ENCODE data around the gene FMO5.

The FMO5 gene

GRCh38 chr1:147225193-147225730, at the start of gene FMO5:
Gene FMO5 (minus strand): TSS chr1:147225339. CDS start chr1:147225029, 310 bp downstream.
- H3K4me3 ChIP-seq (ENCODE audit: low read length) = peak within 1 kb of the TSS; percentile 77
- TF ChIP-seq CTCF (IDR thresholded peaks at IDR 0.05; ENCODE audit: insufficient read depth, low read depth, low read length, missing control alignments) = peak; percentile 33
- DNase-seq (ENCODE audit: low read depth) = peak; percentile 55

GRCh38 chr1:147273409-147274336, 48.5 kb upstream of the FMO5 start:
- DNase-seq (ENCODE audit: low read depth) = peak; percentile 78
- H3K4me3 ChIP-seq (ENCODE audit: low read length) = no peak overlapping the region
- peak; percentile 33 for TF ChIP-seq CTCF (IDR thresholded peaks at IDR 0.05; ENCODE audit: insufficient read depth, low read depth, low read length, missing control alignments)

- no peak for TF ChIP-seq CTCF (IDR thresholded peaks at IDR 0.05; ENCODE audit: insufficient read depth, low read depth, low read length, missing control alignments)
- DNase-seq (ENCODE audit: low read depth) = no peak
- H3K4me3 ChIP-seq (ENCODE audit: low read length) = no peak overlapping the region
These were observed 46.9 kb upstream of the FMO5 start for GRCh38 chr1:147272042-147272441.

- no peak for DNase-seq (ENCODE audit: low read depth)
- H3K4me3 ChIP-seq (ENCODE audit: low read length) = no peak overlapping the region
- no peak for TF ChIP-seq CTCF (IDR thresholded peaks at IDR 0.05; ENCODE audit: insufficient read depth, low read depth, low read length, missing control alignments)
These were observed 45.6 kb upstream of the FMO5 start for GRCh38 chr1:147270721-147271120.

GRCh38 chr1:147267711-147268110, 42.6 kb upstream of the FMO5 start:
- DNase-seq (ENCODE audit: low read depth) = no peak
- H3K4me3 ChIP-seq (ENCODE audit: low read length) = no peak overlapping the region
- no peak for TF ChIP-seq CTCF (IDR thresholded peaks at IDR 0.05; ENCODE audit: insufficient read depth, low read depth, low read length, missing control alignments)

- no peak for TF ChIP-seq CTCF (IDR thresholded peaks at IDR 0.05; ENCODE audit: insufficient read depth, low read depth, low read length, missing control alignments)
- no peak for DNase-seq (ENCODE audit: low read depth)
- H3K4me3 ChIP-seq (ENCODE audit: low read length) = no peak overlapping the region
These were observed 41.2 kb upstream of the FMO5 start for GRCh38 chr1:147266381-147266780.
